HG02798 (cell line): ENCODE measurements around the gene ASB5.
"Not testable (repeated sequence)": the region's sequence is repeated elsewhere in the genome, so short reads cannot be mapped to it uniquely, and the experiment has no call there.

Experiments
- ATAC-seq: cut with Tn5 transposase; IDR thresholded peaks from one replicate; pipeline ENCODE4 v1.9.1; 2021; ENCODE audit warnings: mild to moderate bottlenecking; ENCODE audit not compliant: unreplicated experiment, poor library complexity

ASB5 gene

GRCh38 chr4:176268963-176269362 lies at the start of gene ASB5:
Gene ASB5 (minus strand): TSS chr4:176269222. CDS start chr4:176269108, 114 bp downstream.
- ATAC-seq: no peak

DNA sequence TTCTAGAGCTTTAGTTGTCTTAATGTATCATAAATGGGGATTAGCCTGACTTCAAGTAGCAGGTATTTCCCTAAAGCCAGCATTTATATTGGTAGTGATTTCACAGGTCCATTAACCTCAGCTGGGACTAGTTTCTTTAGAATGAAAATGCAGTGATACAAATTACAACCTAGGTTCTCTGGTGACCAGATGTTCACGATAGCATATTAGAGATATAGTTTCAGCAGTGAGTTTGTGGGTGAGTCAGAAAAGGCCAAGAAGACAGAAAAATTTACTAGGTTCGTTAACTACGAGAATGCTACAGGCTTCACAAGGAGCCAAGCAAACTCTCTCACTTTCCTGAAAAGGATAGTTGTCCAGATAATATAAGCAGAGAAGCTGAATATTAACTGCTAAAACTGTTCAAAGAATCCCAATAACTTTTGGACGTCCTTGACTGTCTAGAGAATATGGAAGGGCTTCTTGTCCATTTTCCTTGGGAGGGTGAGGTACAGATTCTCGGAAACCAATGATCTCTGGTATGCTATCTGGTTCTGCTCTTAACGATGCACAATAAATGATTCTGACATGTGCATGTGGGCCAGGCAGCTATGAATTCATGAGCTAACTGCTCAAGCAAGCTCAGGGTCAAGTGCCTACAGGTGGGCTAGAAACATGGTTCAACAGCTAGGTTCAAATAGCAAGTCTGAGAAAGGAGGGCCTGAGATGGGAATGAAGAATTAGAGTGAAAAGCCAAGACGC lies 44.7 kb upstream of the ASB5 start:
- no peak for ATAC-seq

GRCh38 chr4:176309772-176310171 lies 40.8 kb upstream of the ASB5 start:
- ATAC-seq: no peak

GRCh38 chr4:176309046-176309445 lies 40.0 kb upstream of the ASB5 start:
- peak; percentile 99 for ATAC-seq

DNA sequence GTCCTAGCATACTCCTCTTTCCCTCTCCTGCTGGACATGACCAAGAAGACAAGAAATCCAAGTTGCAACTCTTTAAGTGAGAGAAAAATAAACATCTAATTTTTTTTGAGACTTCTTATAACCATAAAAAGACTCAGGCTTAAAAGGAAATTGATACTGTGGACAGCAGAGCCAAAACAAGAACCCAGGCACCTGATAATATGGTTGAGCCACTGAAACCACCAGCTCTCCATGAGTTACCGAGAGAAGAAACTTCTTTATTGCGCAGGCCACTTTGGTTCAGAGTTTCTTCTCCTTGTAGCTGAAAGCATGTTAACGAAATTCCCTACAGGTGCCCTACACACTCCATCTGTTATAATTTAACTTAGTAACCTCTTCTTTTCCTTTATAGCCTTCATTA lies 39.4 kb upstream of the ASB5 start:
- ATAC-seq: peak; percentile 71

GRCh38 chr4:176307666-176307930 lies 38.6 kb upstream of the ASB5 start:
- ATAC-seq: no peak

DNA sequence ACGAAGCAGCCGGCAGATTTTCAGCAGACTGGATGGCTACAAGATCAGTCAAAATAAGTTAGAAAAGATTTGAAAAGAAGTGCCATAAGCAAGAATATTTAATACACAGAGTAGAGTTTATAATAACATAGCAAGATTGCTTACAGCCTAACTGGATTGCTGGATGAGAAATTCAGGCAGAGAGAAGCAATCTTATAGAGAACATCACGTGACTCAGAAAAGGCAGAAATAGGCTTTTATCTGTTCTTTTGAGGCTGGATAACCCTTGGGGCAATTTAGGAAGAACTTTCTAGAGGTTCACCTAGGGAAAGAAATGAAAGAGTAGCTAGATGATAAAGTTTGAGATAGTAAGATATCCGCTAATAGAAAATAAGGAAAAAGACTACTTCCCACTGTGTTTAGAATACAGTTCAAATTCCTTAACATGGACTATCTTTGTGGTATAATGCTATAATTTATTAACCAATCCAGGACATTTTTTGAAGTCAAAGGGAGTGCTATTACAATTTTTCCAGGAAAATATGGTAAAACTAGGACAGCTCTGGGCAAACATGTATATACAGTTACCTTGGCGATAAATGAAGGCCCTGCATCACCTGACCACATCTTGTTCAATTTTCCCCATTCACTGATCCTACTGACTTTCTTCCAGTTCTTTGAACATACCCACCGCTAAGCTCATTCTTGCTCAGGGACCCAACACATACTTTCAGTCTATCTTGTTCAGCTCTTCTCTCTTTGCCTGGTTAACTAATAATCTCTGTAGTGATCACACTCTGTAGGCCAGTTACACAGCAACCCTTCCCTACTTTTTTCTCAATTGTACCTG lies 38.0 kb upstream of the ASB5 start:
- ATAC-seq: no peak

DNA sequence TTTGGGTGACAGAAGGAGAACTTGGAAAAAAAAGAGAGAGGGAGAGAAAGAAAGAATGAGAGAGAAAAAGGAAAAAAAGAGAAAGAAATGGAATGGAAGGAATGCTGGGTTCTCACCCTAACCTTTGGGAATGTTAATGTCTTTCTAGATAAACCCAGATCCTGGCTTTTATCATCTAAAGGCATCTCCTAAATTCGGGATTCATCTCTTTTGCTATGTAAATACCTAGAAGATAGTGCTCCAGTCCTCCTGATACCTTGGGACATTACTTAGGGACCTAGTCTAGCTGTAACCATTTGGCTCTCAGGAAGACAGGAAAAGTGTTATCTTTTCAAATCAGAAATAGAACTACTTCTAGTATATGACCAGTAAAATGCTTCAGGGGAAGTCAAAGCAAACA lies 34.9 kb upstream of the ASB5 start:
- ATAC-seq: no peak

GRCh38 chr4:176302283-176303275 lies 33.6 kb upstream of the ASB5 start:
- no peak for ATAC-seq

DNA sequence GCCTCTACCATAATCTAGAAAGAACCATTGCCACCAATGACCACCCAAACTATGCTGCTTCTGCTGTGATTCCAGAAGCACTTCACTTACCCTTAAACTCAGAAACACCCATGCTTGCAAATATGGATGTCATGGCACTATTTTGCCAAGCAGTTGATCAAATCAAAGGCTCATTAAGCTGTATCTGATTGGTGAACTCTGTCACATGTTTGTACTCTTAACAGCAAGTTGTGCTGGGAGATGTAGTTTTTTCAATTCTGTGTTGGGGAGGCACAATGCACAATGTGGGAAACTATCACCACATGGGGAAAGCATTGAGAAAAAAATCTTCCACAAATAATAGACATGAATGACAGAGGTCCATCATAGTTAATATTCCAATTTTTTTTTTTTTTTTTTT lies 31.5 kb upstream of the ASB5 start:
- peak; percentile 50 for ATAC-seq

DNA sequence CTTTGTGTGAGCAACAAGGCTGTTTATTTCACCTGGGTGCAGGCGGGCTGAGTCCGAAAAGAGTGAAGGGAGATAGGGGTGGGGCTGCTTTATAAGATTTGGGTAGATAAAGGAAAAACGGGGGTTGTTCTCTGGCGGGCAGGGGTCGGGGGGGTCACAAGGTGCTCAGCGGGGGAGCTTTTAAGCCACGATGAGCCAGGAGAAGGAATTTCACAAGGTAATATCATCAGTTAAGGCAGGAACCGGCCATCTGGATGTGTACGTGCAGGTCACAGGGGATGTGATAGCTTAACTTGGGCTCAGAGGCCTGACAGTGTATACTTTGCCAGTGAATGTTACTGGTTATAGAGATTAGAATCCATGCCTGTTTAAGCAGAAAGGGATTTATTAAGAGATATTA lies 31.0 kb upstream of the ASB5 start:
- ATAC-seq: no peak

- no peak for ATAC-seq
These were observed 29.6 kb upstream of the ASB5 start for GRCh38 chr4:176298664-176299063.

GRCh38 chr4:176295907-176296306 lies 26.9 kb upstream of the ASB5 start:
- not testable (repeated sequence) for ATAC-seq

GRCh38 chr4:176293660-176294059 lies 24.6 kb upstream of the ASB5 start:
- ATAC-seq: no peak

GRCh38 chr4:176292920-176293319 lies 23.9 kb upstream of the ASB5 start:
- no peak for ATAC-seq

GRCh38 chr4:176291748-176292147 lies 22.7 kb upstream of the ASB5 start:
- ATAC-seq: no peak

DNA sequence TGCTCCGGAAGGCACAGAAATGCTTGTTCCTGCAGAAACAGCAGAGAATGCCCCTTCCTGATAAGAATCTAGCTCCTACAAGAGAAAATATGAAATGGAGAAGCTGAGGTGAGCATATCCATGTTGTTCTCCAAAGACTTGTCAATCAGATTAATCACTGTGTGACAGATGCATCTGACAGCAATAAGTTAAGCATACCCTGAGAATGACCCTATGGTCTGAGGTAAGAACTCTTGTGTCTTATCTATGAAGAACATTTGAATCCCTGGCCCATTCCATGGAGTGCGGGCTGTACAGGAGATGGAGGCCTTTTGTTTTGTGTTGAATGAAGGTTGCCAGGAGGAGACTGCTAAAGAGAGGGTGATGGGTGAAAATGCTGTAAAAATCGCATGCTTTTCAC lies 21.5 kb upstream of the ASB5 start:
- no peak for ATAC-seq

DNA sequence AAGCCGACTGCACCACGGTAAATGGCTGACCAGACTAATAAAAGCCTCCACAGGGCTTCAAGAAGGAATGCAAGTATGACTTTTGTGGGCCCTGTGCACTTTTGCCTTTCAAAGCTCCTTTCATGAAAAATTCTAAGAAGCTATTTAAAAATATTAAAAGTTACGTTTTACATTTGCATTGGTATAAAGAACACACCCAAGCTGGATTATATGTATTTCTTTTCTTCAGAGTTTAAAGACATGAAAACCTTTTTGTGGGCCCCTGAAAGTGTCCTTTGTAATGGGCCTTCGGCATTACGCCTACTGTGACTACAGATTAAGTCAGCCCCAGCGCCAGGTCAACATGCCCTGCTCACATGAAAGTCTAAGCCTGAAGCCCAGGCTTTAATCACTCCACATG lies 20.5 kb upstream of the ASB5 start:
- ATAC-seq: no peak

- no peak for ATAC-seq
These were observed 19.0 kb upstream of the ASB5 start for GRCh38 chr4:176288020-176288419.

- ATAC-seq: no peak
These were observed 18.5 kb upstream of the ASB5 start for GRCh38 chr4:176287546-176287945.

DNA sequence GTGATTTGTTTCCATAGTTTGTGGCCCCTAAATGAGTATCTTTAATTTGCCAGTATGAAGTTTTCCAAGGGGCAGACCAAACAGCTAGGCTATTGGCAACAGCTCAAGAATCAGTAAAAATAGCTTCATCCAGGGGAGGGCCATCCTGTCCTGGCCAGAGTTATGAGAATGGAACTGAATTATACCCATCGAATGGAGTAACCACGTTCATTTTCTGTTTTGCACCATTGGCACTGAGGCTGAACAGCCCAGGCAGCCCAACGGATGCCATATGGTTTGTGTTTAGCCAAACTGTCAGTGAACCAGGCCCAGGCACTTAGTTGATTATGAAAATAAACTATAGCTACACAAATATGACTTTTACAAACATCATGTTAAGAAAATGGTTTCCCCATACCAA lies 17.7 kb upstream of the ASB5 start:
- ATAC-seq: no peak
